Left renal pelvis (tissue), 4 donors: ENCODE data around the gene PSMG2. TPM values are rescaled to one million over a fixed set of nuclear protein-coding genes. Genes with fewer than 3 reads are reported as not detected.
A peak's percentile ranks its signal among the peaks of the same experiment; 100 is the strongest.

ENCODE experiments used
- DNase-seq, 4 donors: peaks; one replicate each; pipeline ENCODE4 v3.0.0-alpha.2; 2013; ENCODE audit warnings: low read depth in 4 of 4, low spot score in 3 of 4
- polyA plus RNA-seq, 4 donors: library from polyadenylated mRNA; unstranded; fragments of 120-200 nt; gene quantifications; one replicate each; pipeline ENCODE4 v1.2.1, GENCODE V29; 2013; ENCODE audit not compliant: insufficient read length in 4 of 4

The PSMG2 gene, protein sequence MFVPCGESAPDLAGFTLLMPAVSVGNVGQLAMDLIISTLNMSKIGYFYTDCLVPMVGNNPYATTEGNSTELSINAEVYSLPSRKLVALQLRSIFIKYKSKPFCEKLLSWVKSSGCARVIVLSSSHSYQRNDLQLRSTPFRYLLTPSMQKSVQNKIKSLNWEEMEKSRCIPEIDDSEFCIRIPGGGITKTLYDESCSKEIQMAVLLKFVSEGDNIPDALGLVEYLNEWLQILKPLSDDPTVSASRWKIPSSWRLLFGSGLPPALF
- polyA plus RNA-seq: 10 to 100 TPM; 74.1 to 85.6 (median 79.1) TPM

DNA sequence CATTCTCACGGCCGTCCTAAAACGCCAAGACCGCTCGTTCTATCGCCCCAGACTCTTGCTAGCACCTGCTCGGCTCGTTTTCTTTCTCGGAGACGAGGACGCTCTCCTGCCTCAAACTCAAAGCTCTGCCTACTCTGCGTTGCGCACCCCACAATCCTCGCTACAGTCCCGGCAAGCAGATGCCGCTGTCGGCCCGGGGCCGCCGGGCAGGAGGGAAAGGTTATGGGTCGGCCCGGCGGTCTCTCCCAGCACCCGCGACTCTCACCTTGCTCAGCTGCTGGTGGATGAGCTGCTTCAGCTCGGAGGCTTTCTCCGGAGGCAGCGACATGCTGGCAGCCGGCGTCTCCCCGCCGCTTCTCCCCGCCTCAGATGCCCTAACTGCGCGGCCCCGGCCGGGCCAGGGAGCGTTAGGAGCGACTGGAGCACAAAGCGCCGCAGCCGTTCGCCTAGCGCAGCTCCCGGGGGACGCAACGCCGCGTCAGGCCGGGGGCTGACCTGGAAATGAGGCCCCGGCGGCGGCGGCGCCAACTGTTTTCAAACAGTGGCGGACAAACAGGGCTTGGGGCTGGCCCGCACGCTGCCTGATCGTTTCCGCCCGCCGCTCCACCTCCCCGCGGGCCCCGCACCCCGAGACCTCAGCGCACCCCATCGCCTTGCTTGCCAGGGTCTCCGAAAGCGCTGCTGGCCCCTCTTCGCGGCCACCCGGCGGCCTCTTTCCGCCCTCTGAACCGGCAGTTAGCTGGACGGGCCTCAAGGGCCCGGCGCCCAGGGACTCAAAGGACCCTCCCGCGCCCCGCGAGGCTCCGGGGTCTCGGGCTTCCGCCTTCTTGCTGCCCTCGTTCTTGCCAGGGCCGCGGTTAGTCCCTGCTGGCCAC is at the start of gene PSMG2, which contains the start of gene CEP76:
TSS of gene PSMG2 (plus strand) at position 822 of the 875 bp plus-strand sequence. CDS start 66 bp downstream, outside the sequence.
TSS of gene CEP76 (minus strand) at position 503 of the 875 bp plus-strand sequence. CDS start at position 328, 175 bp downstream.
- DNase-seq: peak; percentile 57 to 75 (median 72)

DNA sequence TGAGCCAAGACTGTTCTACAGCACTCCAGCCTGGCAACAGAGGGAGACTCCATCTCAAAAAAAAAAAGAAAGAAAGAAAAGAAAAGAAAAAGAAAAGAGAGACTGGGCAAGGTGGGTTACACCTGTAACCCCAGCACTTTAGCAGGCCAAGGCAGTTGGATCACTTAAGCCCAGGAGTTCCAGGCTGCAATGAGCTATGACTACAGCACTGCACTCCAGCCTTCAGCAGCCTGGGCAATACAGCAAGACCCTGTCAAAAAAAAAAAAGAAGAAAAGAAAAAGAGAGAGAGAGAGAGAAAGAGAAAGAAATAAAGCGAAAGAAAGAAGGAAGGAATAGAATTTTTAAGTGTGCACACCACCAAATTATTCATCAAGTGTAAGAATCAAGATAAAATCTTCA is 47.9 kb upstream of the PSMG2 start:
- DNase-seq: no peak

GRCh38 chr18:12656605-12656937 is 46.3 kb upstream of the PSMG2 start:
- DNase-seq: peak in 1 of 4 donors; percentile 16

DNA sequence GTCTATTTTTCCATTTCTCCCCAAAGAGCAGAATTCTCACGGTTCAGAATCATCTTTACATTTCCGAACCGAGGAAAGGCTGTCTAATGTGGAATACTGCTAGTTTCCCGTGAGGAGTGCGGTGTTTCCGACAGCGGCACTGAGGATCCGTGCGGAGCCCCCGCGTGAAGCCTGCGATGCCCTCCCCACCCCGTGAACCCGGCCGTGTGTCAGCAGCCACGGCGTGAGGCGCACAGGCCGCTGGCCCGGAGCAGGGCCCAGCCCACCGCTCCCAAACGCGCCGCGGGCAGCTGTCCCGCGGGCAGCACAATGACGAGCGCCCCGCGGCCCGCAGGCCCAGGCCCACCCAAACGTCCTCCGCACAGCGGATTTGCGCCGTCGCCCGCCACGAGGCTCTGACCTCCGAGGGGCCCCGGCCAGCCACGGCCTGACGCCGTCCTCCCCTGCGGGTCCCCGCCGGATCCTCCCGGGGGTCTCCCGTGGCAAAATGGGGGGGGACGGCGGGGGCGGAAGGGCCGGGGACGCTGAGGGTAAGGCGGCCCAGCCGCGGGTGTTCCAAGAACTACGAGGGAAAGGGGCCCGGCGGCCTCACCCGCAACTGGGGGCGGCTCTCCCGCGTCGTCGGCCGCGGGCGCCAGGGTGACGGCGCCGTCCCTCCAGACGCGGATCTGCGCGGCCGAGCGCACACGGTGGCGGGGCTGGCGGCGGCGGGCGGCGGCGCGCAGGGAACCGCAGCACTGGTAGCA is 45.7 kb upstream of the PSMG2 start:
- DNase-seq: peak in 1 of 4 donors; percentile 14

GRCh38 chr18:12657684-12658425 is 45.0 kb upstream of the PSMG2 start, which contains the start of gene SPIRE1:
SPIRE1 (minus strand) TSS chr18:12658107; CDS start chr18:12657866, 241 bp downstream.
- peak in 1 of 4 donors; percentile 35 for DNase-seq

DNA sequence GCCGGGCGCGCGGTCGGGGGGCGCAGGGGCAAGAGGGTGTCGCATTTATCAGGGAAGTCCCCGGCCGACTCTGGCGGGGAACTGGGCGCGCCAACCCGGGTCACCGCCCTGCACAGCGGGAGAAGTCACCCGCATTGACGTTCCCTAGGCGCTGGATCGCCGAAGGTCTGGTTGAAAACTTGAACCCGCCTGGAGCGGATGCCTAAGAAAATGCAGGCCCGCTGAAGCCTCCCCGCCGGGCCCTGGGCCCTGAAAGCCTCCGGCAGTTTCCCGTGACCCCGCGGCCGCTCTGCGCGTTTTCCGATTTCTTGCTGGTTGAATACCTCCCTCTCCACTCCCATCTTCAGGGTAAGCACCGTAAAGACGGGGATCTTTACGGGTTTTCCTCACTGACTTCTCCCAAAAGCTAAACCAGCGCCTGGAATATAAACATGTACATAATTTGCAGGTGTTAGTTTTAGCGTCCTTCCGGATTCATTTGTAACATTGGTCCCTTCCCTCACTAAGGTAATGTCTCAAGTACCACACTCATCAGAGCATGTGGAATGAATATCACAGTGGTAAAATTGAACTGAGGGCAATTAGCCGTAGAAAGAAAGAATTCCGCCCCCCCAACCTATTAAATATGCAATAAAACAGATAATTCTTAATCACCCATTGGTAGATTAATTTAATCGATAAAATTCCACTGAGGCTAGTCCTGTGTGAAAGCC is 44.3 kb upstream of the PSMG2 start:
- peak in 1 of 4 donors; percentile 26 for DNase-seq

DNA sequence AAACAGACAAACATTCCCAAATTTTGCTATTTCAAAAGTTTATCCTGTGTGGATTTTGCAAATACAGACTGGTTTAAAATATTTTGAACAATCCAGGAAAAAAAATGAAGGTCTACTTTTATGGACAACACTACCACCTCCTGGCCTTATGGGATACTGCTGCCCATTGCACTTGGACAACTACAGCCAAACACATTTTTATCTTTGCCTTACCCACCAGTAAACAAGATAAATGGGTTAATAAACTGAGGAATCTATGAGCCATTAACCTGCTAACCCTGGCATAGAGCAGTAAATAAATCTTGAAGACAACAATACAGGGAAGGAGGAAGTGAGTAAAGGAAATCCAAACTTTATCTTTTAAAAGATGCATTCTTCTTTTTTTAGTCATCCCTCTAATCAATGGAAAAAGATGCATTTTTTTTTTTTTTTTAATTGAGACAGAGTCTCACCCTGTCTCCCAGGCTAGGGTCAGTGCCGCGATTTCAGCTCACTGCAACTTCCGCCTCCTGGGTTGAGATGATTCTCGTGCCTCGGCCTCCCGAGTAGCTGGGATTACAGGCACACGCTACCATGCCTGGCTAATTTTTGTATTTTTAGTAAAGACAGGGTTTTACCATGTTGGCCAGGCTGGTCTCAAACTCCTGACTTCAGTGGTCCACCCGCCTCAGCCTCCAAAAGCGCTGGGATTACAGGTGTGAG is 42.8 kb upstream of the PSMG2 start:
- peak in 1 of 4 donors; percentile 54 for DNase-seq

GRCh38 chr18:12668041-12668440 is 34.8 kb upstream of the PSMG2 start:
- DNase-seq: no peak

GRCh38 chr18:12679183-12679786 is 23.6 kb upstream of the PSMG2 start:
- no peak for DNase-seq

- DNase-seq: no peak
These were observed 16.7 kb upstream of the PSMG2 start for GRCh38 chr18:12686100-12686499.

- no peak for DNase-seq
These were observed 13.5 kb upstream of the PSMG2 start for GRCh38 chr18:12689256-12689850.

GRCh38 chr18:12692206-12692605 is 10.6 kb upstream of the PSMG2 start:
- no peak for DNase-seq

- DNase-seq: no peak
These were observed 8.8 kb upstream of the PSMG2 start for GRCh38 chr18:12694032-12694431.

GRCh38 chr18:12699747-12700146 is 3.1 kb upstream of the PSMG2 start:
- DNase-seq: no peak

DNA sequence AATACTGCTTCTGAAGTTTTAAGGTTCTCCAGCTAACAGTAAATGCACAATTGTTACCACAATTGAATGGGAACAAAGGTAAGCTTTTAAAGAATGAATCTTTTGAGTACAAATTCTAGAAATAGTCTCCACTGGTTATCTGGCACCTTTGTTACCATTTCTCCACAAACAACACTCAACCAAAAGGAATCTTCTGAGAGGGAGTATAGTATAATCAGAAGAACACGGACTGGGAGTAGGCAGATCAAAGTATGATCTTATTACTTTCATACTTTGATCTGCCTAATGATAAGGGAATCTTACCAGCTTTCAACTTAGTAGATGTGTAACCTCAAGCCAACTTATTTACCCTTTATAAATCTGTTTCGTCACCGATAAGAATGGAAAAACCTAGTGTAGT is 1.7 kb upstream of the PSMG2 start:
- no peak for DNase-seq

DNA sequence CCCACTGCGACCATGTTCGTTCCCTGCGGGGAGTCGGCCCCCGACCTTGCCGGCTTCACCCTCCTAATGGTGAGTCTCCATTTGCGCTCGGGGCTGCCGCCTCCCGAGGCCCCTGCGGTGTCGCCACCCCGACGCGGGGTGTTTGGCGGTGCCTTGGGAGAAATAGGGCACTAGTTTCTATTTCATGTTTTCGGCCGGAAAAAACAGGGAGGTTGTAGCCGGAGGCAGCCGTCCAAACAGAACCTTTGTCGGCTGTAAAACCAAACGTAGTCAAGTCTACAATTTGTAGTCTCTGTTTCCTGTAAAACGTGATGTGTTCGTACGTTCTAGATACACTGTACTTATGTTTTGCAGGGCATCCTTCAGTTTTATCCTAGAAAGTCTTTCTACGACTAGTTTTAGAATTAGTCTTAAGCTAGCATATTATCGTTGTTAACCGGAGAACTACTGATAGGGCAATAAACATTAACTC is 290 bp downstream of the PSMG2 start:
- DNase-seq: peak in 1 of 4 donors; percentile 16

- DNase-seq: no peak
These were observed 822 bp downstream of the PSMG2 start for GRCh38 chr18:12703664-12704063.

DNA sequence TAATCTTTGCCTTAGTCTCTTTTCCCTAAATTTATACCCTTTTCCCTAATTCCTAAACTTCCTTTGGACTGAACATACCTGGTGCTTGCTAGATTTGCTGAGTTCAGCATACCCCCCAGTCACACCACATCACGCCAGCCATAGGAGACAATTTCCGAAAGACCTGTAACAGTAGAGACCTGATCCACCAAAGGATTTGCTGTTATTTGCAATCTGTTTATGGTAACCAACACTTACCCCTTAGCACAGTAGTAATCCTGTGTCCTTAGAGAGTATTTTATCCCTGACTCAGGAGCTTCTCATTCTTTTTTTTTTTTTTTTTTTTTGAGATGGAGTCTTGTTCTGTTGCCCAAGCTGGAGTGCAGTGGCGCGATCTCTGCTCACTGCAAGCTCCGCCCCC is 8.6 kb downstream of the PSMG2 start:
- DNase-seq: no peak
